Measurements from ENCODE around the gene EHMT1. TPM values are rescaled to one million over a fixed set of nuclear protein-coding genes. Genes with fewer than 3 reads are reported as not detected.

The EHMT1 gene
- polyA plus RNA-seq, 1 of the 3 experiments (the other 2 are of a cell fraction) = 39.5 TPM

DNA sequence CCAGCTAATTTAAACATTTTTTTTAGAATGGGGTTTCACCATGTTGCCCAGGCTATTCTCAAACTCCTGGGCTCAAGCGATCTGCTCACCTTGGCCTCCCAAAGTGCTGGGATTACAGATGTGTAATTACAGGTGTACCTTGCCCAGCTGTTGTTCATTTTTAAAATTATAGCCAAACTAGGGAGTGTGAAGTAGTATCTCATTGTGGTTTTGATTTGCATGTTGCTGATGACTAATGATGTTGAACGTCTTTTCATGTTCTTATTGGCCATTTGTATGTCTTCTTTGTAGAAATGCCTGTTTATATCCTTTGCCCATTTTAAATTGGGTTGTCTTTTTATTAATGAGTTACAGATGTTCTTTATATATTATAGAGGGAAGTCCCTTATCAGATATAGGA lies 31.5 kb downstream of the EHMT1 start:
- POLR2A ChIA-PET = no interaction called here
- CTCF ChIA-PET = no interaction called here
- Histone ChIP-seq H3K4me3 (ENCODE audit: low read depth in 2 of 2, low read length in 1 of 2) (no peak overlapping the region), H2AFZ (ENCODE audit: low read depth) (no peak overlapping the region), H3K9me2 (no peaks in the 10 kb centered on the region), H3F3A (replicated peaks; ENCODE audit: insufficient read depth) (no peaks in the 10 kb centered on the region), H3K9me3 (no peaks in the 10 kb centered on the region), H3K79me2 (ENCODE audit: insufficient read depth) (peaks cover 99% of the 10 kb centered on the region), H3K27me3 (ENCODE audit: insufficient read depth) (no peaks in the 10 kb centered on the region), H3K27ac (ENCODE audit: low read depth in 2 of 2, low read length in 1 of 2) (no peak overlapping the region), H3K4me1 (ENCODE audit: control insufficient read depth in 1 of 2, insufficient read depth in 2 of 2, low read depth in 1 of 2, low read length in 1 of 2) (no peaks in the 10 kb centered on the region; a peak in 1 of 4 replicates), H3K9ac (no peak overlapping the region), H3K4me2 (no peak overlapping the region), H4K20me1 (ENCODE audit: insufficient read depth) (peaks cover 71% of the 10 kb centered on the region), H3K36me3 (replicated peaks in 1 of 2; ENCODE audit: control insufficient read depth in 1 of 2, insufficient read depth in 2 of 2, low read length in 1 of 2) (peaks cover 0 to 18% of the 10 kb centered on the region in 2 experiments)
- DNase-seq = no peak
- WGBS (ENCODE audit: low lambda C conversion rate) = 97% methylated on average over 2 of the region's 2 CpGs
- TF ChIP-seq, protein P1, sequence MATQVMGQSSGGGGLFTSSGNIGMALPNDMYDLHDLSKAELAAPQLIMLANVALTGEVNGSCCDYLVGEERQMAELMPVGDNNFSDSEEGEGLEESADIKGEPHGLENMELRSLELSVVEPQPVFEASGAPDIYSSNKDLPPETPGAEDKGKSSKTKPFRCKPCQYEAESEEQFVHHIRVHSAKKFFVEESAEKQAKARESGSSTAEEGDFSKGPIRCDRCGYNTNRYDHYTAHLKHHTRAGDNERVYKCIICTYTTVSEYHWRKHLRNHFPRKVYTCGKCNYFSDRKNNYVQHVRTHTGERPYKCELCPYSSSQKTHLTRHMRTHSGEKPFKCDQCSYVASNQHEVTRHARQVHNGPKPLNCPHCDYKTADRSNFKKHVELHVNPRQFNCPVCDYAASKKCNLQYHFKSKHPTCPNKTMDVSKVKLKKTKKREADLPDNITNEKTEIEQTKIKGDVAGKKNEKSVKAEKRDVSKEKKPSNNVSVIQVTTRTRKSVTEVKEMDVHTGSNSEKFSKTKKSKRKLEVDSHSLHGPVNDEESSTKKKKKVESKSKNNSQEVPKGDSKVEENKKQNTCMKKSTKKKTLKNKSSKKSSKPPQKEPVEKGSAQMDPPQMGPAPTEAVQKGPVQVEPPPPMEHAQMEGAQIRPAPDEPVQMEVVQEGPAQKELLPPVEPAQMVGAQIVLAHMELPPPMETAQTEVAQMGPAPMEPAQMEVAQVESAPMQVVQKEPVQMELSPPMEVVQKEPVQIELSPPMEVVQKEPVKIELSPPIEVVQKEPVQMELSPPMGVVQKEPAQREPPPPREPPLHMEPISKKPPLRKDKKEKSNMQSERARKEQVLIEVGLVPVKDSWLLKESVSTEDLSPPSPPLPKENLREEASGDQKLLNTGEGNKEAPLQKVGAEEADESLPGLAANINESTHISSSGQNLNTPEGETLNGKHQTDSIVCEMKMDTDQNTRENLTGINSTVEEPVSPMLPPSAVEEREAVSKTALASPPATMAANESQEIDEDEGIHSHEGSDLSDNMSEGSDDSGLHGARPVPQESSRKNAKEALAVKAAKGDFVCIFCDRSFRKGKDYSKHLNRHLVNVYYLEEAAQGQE (IDR thresholded peaks at IDR 0.05; ENCODE audit: low read depth, low read length) = no peak
- TF ChIP-seq NFIC (IDR thresholded peaks at IDR 0.05; ENCODE audit: borderline replicate concordance) = no peak
- TF ChIP-seq EP300 (IDR thresholded peaks at IDR 0.05; ENCODE audit: borderline replicate concordance in 1 of 2, low read depth in 1 of 2, low read length in 1 of 2) = no peak
- no peak for TF ChIP-seq TAF1 (IDR thresholded peaks at IDR 0.05; ENCODE audit: borderline replicate concordance, low read depth, low read length)
- TF ChIP-seq, protein P2, sequence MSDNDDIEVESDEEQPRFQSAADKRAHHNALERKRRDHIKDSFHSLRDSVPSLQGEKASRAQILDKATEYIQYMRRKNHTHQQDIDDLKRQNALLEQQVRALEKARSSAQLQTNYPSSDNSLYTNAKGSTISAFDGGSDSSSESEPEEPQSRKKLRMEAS (IDR thresholded peaks at IDR 0.05; ENCODE audit: low read depth) = no peak
- TF ChIP-seq FOSL2 (IDR thresholded peaks at IDR 0.05; ENCODE audit: borderline replicate concordance, low read depth) = no peak
- TF ChIP-seq RCOR1 (IDR thresholded peaks at IDR 0.05; ENCODE audit: low read length) = no peak
- TF ChIP-seq GABPA (IDR thresholded peaks at IDR 0.05; ENCODE audit: low read depth) = no peak
- no peak for TF ChIP-seq SIN3A (IDR thresholded peaks at IDR 0.05; ENCODE audit: borderline replicate concordance, low read depth, low read length)
- TF ChIP-seq NRF1 (IDR thresholded peaks at IDR 0.05; ENCODE audit: low read depth, low read length) = no peak

DNA sequence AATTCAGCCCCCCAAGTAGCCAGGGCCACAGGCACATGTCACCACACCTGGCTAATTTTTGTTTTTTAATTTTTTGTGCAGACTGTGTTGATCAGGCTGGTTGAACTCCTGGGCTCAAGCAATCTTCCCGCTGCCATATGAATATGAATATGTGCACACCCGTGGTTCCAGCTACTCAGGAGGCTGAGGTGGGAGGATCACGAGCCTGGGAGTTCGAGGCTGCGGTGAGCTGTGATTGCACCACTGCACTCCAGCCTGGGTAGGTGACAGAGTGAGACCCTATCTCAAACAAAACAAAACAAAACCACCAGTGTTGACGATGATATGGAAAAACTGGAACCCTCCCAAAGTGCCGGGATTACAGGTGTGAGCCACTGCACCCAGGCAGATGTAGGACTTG lies 32.0 kb downstream of the EHMT1 start:
- 93% methylated on average over 7 of the region's 7 CpGs for WGBS (ENCODE audit: low lambda C conversion rate)
- POLR2A ChIA-PET = no interaction called here
- H3K4me3 ChIP-seq (ENCODE audit: low read depth in 2 of 2, low read length in 1 of 2) = no peak overlapping the region
- TF ChIP-seq, protein P3, sequence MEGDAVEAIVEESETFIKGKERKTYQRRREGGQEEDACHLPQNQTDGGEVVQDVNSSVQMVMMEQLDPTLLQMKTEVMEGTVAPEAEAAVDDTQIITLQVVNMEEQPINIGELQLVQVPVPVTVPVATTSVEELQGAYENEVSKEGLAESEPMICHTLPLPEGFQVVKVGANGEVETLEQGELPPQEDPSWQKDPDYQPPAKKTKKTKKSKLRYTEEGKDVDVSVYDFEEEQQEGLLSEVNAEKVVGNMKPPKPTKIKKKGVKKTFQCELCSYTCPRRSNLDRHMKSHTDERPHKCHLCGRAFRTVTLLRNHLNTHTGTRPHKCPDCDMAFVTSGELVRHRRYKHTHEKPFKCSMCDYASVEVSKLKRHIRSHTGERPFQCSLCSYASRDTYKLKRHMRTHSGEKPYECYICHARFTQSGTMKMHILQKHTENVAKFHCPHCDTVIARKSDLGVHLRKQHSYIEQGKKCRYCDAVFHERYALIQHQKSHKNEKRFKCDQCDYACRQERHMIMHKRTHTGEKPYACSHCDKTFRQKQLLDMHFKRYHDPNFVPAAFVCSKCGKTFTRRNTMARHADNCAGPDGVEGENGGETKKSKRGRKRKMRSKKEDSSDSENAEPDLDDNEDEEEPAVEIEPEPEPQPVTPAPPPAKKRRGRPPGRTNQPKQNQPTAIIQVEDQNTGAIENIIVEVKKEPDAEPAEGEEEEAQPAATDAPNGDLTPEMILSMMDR (IDR thresholded peaks at IDR 0.05) = no peak
- no peak for TF ChIP-seq FOXM1 (IDR thresholded peaks at IDR 0.05; ENCODE audit: low read depth)
- TF ChIP-seq SIN3A (IDR thresholded peaks at IDR 0.05; ENCODE audit: borderline replicate concordance, low read depth, low read length) = no peak
- no peak for TF ChIP-seq FOSL2 (IDR thresholded peaks at IDR 0.05; ENCODE audit: borderline replicate concordance, low read depth)
- TF ChIP-seq, protein P4, sequence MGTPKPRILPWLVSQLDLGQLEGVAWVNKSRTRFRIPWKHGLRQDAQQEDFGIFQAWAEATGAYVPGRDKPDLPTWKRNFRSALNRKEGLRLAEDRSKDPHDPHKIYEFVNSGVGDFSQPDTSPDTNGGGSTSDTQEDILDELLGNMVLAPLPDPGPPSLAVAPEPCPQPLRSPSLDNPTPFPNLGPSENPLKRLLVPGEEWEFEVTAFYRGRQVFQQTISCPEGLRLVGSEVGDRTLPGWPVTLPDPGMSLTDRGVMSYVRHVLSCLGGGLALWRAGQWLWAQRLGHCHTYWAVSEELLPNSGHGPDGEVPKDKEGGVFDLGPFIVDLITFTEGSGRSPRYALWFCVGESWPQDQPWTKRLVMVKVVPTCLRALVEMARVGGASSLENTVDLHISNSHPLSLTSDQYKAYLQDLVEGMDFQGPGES (IDR thresholded peaks at IDR 0.05; ENCODE audit: low read depth, low read length) = no peak
- no peak for TF ChIP-seq EP300 (IDR thresholded peaks at IDR 0.05; ENCODE audit: borderline replicate concordance in 1 of 2, low read depth in 1 of 2, low read length in 1 of 2)
- TF ChIP-seq TAF1 (IDR thresholded peaks at IDR 0.05; ENCODE audit: borderline replicate concordance, low read depth, low read length) = no peak
- TF ChIP-seq, protein P1 (IDR thresholded peaks at IDR 0.05; ENCODE audit: low read depth, low read length) = no peak
- TF ChIP-seq, protein P5, sequence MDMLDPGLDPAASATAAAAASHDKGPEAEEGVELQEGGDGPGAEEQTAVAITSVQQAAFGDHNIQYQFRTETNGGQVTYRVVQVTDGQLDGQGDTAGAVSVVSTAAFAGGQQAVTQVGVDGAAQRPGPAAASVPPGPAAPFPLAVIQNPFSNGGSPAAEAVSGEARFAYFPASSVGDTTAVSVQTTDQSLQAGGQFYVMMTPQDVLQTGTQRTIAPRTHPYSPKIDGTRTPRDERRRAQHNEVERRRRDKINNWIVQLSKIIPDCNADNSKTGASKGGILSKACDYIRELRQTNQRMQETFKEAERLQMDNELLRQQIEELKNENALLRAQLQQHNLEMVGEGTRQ (IDR thresholded peaks at IDR 0.05; ENCODE audit: borderline replicate concordance, low read depth, low read length) = no peak

More for the DNA sequence above, 32.0 kb downstream of the EHMT1 start:
- H3K27me3 ChIP-seq (ENCODE audit: insufficient read depth) = no peaks in the 10 kb centered on the region
- H3K79me2 ChIP-seq (ENCODE audit: insufficient read depth) = peaks cover 99% of the 10 kb centered on the region
- peaks cover 0 to 18% of the 10 kb centered on the region in 2 experiments for H3K36me3 ChIP-seq (replicated peaks in 1 of 2; ENCODE audit: control insufficient read depth in 1 of 2, insufficient read depth in 2 of 2, low read length in 1 of 2)
- peaks cover 69% of the 10 kb centered on the region for H4K20me1 ChIP-seq (ENCODE audit: insufficient read depth)
- CTCF ChIA-PET = no interaction called here
- no peak overlapping the region for H3K9ac ChIP-seq
- H3K9me2 ChIP-seq = no peaks in the 10 kb centered on the region
- no peak overlapping the region for H2AFZ ChIP-seq (ENCODE audit: low read depth)
- H3F3A ChIP-seq (replicated peaks; ENCODE audit: insufficient read depth) = no peaks in the 10 kb centered on the region
- H3K9me3 ChIP-seq = no peaks in the 10 kb centered on the region
- H3K4me2 ChIP-seq = no peak overlapping the region
- no peak overlapping the region for H3K27ac ChIP-seq (ENCODE audit: low read depth in 2 of 2, low read length in 1 of 2)
- DNase-seq = no peak
- H3K4me1 ChIP-seq (ENCODE audit: control insufficient read depth in 1 of 2, insufficient read depth in 2 of 2, low read depth in 1 of 2, low read length in 1 of 2) = no peaks in the 10 kb centered on the region; a peak in 1 of 4 replicates
